Astrocyte of the hippocampus (primary cell): ENCODE measurements around the gene FBXO2.
A peak's percentile ranks its signal among the peaks of the same experiment; 100 is the strongest.

ENCODE experiments used
- DNase-seq: peaks from one replicate; pipeline ENCODE4 v3.0.0; 2011; ENCODE audit warnings: low read depth, low spot score

FBXO2 gene

GRCh38 chr1:11653101-11653860 is 948 bp downstream of the FBXO2 start:
- DNase-seq: peak; percentile 82

GRCh38 chr1:11652203-11652780 is 1.9 kb downstream of the FBXO2 start:
- DNase-seq: no peak

DNA sequence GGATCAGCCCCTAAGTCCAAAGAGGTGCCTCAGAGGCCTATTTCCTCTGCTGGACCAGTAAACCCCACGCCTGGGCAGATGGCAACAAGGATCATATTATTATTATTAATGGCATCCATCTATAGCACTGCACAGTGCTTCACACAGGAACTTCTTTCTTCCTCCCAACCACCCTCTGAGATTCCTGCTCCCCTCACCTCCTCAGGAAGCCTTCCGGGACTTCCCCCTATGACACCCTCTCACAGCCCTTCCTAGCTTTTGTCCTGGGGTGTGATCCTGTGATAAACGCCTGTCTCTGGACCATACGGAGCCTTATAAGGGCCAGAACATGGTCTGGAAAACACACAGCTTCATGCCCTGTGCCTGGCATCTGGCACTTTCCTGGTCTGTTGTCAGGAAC is 3.2 kb downstream of the FBXO2 start:
- no peak for DNase-seq

DNA sequence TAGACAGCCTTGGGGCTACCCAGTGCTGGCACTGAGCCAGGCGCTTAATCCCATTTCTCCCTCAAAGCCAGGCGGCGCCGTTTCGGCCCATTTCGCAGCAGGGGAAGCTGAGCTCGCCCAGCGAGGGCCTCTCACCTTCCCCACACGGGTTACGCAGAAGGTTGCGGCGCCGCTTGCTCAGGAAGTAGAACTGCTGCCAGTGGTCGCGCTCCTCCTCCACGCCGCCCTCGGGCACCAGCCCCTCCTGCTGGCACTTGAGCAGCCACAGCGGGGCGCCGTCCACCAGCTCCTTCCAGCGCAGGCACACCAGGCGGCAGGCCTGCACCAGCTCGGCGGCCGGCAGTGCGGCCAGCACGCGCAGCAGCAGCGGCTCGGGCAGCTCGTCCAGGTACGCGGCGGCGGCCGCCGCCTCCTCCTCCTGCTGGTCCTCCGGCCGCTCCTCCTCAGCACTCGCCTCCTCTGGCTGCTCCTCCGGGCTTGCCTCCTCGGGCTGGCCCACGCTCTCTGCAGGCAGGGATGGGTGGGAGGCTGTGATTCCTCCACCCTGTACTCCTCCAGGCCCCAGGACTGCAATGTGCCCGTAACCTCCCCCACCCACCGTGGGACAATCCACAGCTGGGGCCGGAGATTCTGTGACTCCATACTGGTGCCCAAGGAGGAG is 3.8 kb downstream of the FBXO2 start:
- DNase-seq: peak; percentile 87

- no peak for DNase-seq
Measured at GRCh38 chr1:11649624-11650330, 4.5 kb downstream of the FBXO2 start.

GRCh38 chr1:11649237-11649623 is 5.0 kb downstream of the FBXO2 start:
- DNase-seq: no peak

DNA sequence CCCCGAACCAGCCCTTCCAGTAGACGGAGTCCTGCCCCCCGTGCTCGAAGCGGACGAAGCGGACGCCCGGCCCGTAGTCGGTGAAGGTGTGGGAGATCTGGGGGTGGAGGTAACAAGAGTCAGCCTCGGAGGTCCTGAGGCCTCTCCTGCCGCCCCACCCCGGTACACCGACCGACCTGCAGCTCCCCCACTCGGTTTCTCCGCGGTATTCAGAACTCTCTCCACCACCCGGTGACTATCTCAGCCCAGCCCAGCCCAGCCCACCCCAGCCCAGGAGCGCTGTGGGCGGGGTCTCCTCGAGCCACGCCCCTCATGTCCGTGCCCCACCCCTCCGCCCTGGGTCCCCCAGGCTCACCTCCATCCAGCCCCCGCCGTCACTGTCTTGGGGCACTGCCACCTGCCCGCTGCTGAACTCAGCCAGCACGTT is 5.5 kb downstream of the FBXO2 start:
- DNase-seq: peak; percentile 42

DNA sequence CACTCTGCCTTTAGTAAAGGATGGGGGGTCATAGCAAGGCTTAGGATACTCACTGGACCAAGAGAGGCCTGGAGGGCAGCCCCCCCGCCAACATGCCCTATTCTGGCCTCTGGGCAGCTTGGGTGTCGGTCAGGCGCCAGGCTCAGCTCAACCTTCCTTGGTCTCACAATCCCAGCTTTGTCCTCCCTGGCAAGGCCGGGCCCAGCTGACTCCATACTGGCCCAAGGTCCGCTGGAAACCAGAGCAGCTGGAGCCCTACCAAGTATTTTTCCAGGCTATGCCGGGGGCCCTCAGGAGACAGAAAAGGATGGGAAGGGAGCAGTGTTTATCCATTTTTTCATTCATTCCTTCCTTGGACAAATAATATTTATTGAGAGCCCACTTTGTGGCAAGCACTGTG is 6.2 kb downstream of the FBXO2 start:
- DNase-seq: no peak

DNA sequence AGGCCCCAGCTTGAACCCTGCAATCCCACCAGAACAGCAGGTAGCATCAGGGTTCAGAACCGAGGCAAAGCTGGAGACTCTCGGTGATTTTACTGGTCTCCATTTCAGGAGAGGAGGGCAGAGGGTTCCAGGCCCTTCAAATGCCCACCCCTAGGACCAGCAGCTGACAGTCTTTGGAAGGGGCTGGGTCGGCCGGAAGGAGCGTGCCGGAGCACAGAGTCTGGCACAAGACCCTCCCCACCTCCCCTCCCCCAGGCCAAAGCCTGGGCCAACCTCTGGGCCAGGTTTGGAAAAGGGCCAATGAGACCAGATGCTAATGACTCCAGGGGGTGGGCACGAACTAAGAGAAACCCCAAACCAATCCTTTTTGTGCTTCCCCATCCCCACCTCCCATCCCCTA is 6.9 kb downstream of the FBXO2 start:
- DNase-seq: no peak

- no peak for DNase-seq
Measured at GRCh38 chr1:11646317-11646716, 7.9 kb downstream of the FBXO2 start.

- peak; percentile 82 for DNase-seq
Measured at GRCh38 chr1:11645670-11646265, 8.5 kb downstream of the FBXO2 start.

DNA sequence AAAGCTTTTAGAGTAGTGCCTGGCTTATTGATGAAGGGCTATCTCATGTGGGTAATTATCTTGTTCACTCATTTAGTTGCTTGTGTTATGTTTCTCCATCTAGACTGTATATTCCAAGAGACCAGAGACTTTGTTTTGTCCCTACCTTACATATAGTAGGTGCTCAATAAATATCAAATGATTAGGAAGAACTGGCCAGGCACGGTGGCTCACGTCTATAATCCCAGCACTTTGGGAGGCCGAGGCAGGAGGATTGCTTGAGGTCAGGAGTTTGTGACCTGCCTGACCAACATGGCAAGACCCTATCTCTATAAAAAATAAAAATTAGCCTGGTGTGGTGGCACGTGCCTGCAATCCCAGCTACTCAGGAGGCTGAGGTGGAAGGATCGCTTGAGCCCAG is 9.0 kb downstream of the FBXO2 start:
- DNase-seq: no peak

- DNase-seq: no peak
Measured at GRCh38 chr1:11643782-11644181, 10.4 kb downstream of the FBXO2 start.

DNA sequence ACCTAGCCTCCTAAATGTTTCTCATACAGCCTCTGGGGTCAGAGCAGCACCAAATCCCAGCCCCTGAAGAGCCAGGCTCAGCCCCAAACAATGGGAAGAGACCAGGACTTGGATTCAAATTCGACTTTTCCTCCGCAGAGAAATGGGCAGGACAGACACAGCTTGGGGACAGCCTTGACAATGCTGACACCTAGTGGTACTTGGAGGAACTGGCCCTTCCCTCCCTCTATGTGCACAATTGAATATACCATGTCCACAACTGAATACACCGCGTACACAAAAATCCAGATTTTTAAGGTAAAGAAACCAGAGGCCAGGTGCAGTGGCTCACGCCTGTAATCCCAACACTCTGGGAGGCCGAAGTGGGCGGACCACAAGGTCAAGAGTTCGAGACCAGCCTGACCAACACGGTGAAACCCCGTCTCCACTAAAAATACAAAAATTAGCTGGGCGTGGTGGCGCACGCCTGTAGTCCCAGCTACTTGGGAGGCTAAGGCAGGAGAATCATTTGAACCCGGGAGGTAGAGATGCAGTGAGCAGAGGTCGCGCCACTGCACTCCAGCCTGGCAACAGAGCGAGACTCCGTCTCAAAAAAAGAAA is 11.7 kb downstream of the FBXO2 start:
- DNase-seq: peak; percentile 82

DNA sequence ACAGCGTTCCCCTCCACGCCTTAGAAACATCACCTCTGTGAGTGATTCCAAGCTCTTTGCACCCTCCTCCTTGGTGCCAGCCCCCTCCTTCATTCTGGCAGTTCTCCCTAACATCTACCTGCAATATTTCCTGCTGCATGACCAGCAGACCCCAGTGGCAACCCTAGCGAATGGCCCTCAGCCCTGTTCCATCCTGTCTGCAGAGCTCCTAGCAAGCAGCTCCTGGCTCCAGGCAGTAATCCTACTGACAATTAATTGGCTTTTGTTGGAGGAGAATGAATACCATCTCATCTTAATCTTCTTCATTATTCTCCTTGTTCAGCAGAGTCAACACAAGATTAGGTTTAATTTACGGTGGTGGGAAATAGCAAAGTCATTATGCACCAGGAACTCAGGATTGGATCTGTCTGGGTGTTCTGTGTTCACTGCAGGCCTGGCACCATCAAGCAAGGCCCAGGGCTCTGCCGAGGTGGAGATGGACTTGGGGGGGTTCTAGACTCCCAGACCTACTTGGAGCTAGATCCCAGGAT is 12.4 kb downstream of the FBXO2 start:
- DNase-seq: no peak

GRCh38 chr1:11640944-11641343 is 13.3 kb downstream of the FBXO2 start:
- no peak for DNase-seq

GRCh38 chr1:11640101-11640500 is 14.1 kb downstream of the FBXO2 start:
- DNase-seq: no peak

DNA sequence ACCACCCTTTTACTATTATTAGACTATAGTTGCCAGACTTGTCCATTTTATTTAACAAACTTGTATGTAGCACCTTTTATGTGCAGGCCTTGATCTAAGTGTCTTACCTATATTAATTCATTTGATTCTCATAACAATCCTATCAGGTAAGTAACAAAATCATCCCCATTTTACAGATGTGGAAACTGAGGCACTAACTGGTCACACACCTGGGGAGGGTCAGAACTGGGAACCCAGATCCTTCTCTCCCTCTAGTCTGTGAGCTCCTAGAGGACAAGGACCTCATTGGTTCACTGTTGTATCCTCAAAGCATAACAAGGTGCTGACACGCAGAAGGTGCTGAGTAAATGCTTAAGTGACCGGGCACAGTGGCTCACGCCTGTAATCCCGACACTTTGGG is 14.9 kb downstream of the FBXO2 start:
- no peak for DNase-seq

DNA sequence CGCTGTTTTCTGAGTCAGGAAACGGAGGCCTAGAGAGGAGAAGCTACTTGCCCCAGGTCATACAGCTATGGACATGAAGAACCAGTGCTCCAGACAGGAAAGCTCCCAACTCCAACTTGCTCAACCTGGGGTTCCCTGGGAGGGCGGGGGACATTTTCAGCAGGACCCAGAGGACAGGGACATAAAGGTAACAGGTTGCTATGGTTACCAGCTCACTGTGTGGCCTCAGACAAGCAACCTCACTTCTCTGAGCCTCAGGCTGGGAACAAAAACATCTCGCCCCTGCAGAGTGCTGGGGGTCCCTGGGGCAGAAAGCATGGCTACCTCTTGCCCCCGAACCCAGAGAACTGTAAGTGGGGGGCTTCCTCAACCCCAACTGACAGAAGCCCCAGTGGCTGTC is 16.1 kb downstream of the FBXO2 start:
- no peak for DNase-seq

- no peak for DNase-seq
Measured at GRCh38 chr1:11634365-11635192, 19.6 kb downstream of the FBXO2 start.
